Heart right ventricle (tissue), 16 donors: ENCODE measurements around the gene COG2. TPM values are rescaled to one million over a fixed set of nuclear protein-coding genes. Genes with fewer than 3 reads are reported as not detected.

Experiments
- ATAC-seq, 8 donors: fragments of 200-7000 bp; cut with Tn5 transposase; one replicate each; pipeline ENCODE4 v1.9.1; 2020; ENCODE audit warnings: mild to moderate bottlenecking in 8 of 8, moderate library complexity in 8 of 8, moderate number of reproducible peaks in 1 of 8
- DNase-seq, 2 donors: peaks; one replicate each; pipeline ENCODE4 v3.0.0-alpha.2; 2020
- H3K27ac ChIP-seq, 10 donors: fragments of 200-600 bp; sonication (generic) in 2 of 10; one replicate each; pipeline versions ENCODE4 v1.5.0 to v1.8.0; 2020 to 2022; ENCODE audit warnings: mild to moderate bottlenecking in 3 of 10
- H3K27me3 ChIP-seq, 7 donors: fragments of 200-600 bp; one replicate each; pipeline ENCODE4 v1.8.0; 2021 to 2022; ENCODE audit warnings: mild to moderate bottlenecking in 2 of 7
- H3K36me3 ChIP-seq, 9 donors: fragments of 200-600 bp; sonication (generic) in 1 of 9; one replicate each; pipeline versions ENCODE4 v1.5.0 to v1.8.0; 2020 to 2022; ENCODE audit warnings: mild to moderate bottlenecking in 2 of 9
- H3K4me1 ChIP-seq, 9 donors: fragments of 200-600 bp; sonication (generic) in 1 of 9; one replicate each; pipeline versions ENCODE4 v1.5.0 to v1.8.0; 2020 to 2022; ENCODE audit warnings: mild to moderate bottlenecking in 4 of 9
- H3K4me3 ChIP-seq, 10 donors: fragments of 200-600 bp; sonication (generic) in 2 of 10; one replicate each; pipeline versions ENCODE4 v1.5.0 to v1.8.0; 2020 to 2022; ENCODE audit warnings: mild to moderate bottlenecking in 7 of 10, moderate library complexity in 2 of 10
- H3K9me3 ChIP-seq, 11 donors: fragments of 200-600 bp in 10 of 11; sonication (generic) in 2 of 11; one replicate each; pipeline versions ENCODE4 v1.5.0 to v1.8.0; 2013 to 2022; ENCODE audit warnings: mild to moderate bottlenecking in 2 of 11, control low read depth in 1 of 11, moderate library complexity in 1 of 11
- CTCF ChIP-seq, 9 donors: fragments of 200-600 bp; sonication (generic) in 2 of 9; IDR thresholded peaks; one replicate each; pipeline versions ENCODE4 v1.5.0 to v1.8.0; 2021 to 2022; ENCODE audit warnings: antibody characterized with exemption in 9 of 9, mild to moderate bottlenecking in 5 of 9, moderate library complexity in 1 of 9
- WGBS, 2 donors: extraction: QIAGEN DNeasy Blood & Tissue Kit; methylation state at CpG; one replicate each; pipeline ENCODE4 v1.1.7; 2013; ENCODE audit warnings: inconsistent platforms in 1 of 2; 5-methylcytosine and 5-hydroxymethylcytosine counted together
- intact Hi-C, 10 donors: fragments of 100-400 bp; cut with DNase I; formaldehyde crosslinking; loops; one replicate each; pipeline versions ENCODE4 v1.11.1 to v1.14.2; 2022
- polyA plus RNA-seq, 2 donors: library from polyadenylated mRNA; stranded (reverse); fragments of 200-250 nt; gene quantifications; one replicate each; pipeline ENCODE4 v1.2.3, GENCODE V29; 2013
- total RNA-seq, 10 donors: library from RNA; stranded (reverse); fragmentation: NEBNext Ultra II Directional in 3 of 10; extraction: Animal tissue kit (Norgen Biotek cat#: 25700) in 3 of 10; gene quantifications; one replicate each; pipeline versions ENCODE4 v1.2.1 to v1.2.4, GENCODE V29; 2021 to 2023
- donor health status: Arrhythmogenic right ventricular cardiomyopathy.
- donor health status: ischemic (EF 13 %, LVEDD 7.1; RV severe dilation, severe dysfunction).
- donor health status: healthy with polysubstance abuse.
- donor health status: DM: no; HTN: yes; CAD: no.
- donor health status: DM: no; HTN: no; CAD: no.
- donor health status: ischemic (EF 25% LVEDD 6.9; RV normal size, moderate dysfunction).
- donor health status: ischemic (EF 25% LVEDD 5.7; RV mildly dilated, moderate dysfunction).
- donor health status: healthy.
- donor health status: DM: yes; HTN: yes; CAD: no.
- donor health status: Ischemic cardiomyopathy.
- donor health status: ischemic (EF 35%, LVEDD 5.7; RV mildly dilated, moderate dysfunction).
- donor health status: nonischemic (EF 11% LVEDD 7.7; RV severe dilation, severe dysfunction).
- donor health status: DM: yes; HTN: yes; CAD: no.
- donor health status: PGD.
- donor health status: ischemic (EF 29% LVEDD 5.4; RV normal size, mild dysfunction).
- donor health status: nonischemic (EF 23%, LVEDD 6.1; RV moderate dilation, normal function).

Gene COG2
- total and polyA plus RNA-seq, 12 donors = 7.5 to 36.5 (median 24.6) TPM

GRCh38 chr1:230699716-230700115, 57.4 kb downstream of the COG2 start:
- WGBS, 2 donors = 95% methylated on average over 1 of the region's 1 CpG
- Histone ChIP-seq H3K4me1 (peaks cover 0 to 16% (median 0%) of the 10 kb centered on the region in 9 donors), H3K27ac (no peak overlapping the region), H3K36me3 (peaks cover 0 to 35% (median 0%) of the 10 kb centered on the region in 9 donors), H3K4me3 (no peak overlapping the region), H3K27me3 (no peaks in the 10 kb centered on the region), H3K9me3 (no peaks in the 10 kb centered on the region)
- DNase-seq (no peak), ATAC-seq (no peak)
- no peak for TF ChIP-seq CTCF (IDR thresholded peaks at IDR 0.05)
- intact Hi-C loops = loop anchor here in 1 of 10 donors (1.0 kb wide), 1 partner anchor 72 kb away; no protein-coding TSS in a partner anchor

- Histone ChIP-seq H3K36me3 (peaks cover 0 to 39% (median 0%) of the 10 kb centered on the region in 9 donors), H3K9me3 (no peaks in the 10 kb centered on the region), H3K27ac (no peak overlapping the region), H3K27me3 (no peaks in the 10 kb centered on the region), H3K4me1 (peaks cover 0 to 16% (median 0%) of the 10 kb centered on the region in 9 donors), H3K4me3 (no peak overlapping the region)
- no peak for ATAC-seq
- intact Hi-C loops = no loop called here
- 91 to 97% methylated on average over 4 of the region's 4 CpGs for WGBS, 2 donors
- no peak for TF ChIP-seq CTCF (IDR thresholded peaks at IDR 0.05)
- DNase-seq = no peak
These were observed 57.9 kb downstream of the COG2 start for GRCh38 chr1:230700132-230700531.

GRCh38 chr1:230701434-230701833, 59.2 kb downstream of the COG2 start:
- H3K4me3 ChIP-seq = no peak overlapping the region
- peaks cover 0 to 13% (median 0%) of the 10 kb centered on the region in 9 donors for H3K4me1 ChIP-seq
- H3K27me3 ChIP-seq = no peaks in the 10 kb centered on the region
- H3K27ac ChIP-seq = no peak overlapping the region
- WGBS, 2 donors = 87 to 93% methylated on average over 17 of the region's 17 CpGs
- ATAC-seq (no peak), DNase-seq (no peak)
- no peak for TF ChIP-seq CTCF (IDR thresholded peaks at IDR 0.05)
- no peaks in the 10 kb centered on the region for H3K9me3 ChIP-seq
- H3K36me3 ChIP-seq = peaks cover 0 to 51% (median 0%) of the 10 kb centered on the region in 9 donors
- intact Hi-C loops = no loop called here

GRCh38 chr1:230701895-230702768, 59.9 kb downstream of the COG2 start:
- H3K4me1 ChIP-seq = peaks cover 0 to 6% (median 0%) of the 10 kb centered on the region in 9 donors
- no peak for DNase-seq
- TF ChIP-seq CTCF (IDR thresholded peaks at IDR 0.05) = no peak
- no peak for ATAC-seq
- WGBS, 2 donors = 91% methylated on average over 19 of the region's 19 CpGs
- peaks cover 0 to 54% (median 0%) of the 10 kb centered on the region in 9 donors for H3K36me3 ChIP-seq
- H3K4me3 ChIP-seq = no peak overlapping the region
- no peaks in the 10 kb centered on the region for H3K9me3 ChIP-seq
- H3K27me3 ChIP-seq = no peaks in the 10 kb centered on the region
- intact Hi-C loops = no loop called here
- no peak overlapping the region for H3K27ac ChIP-seq
